SH-SY5Y (cell line): ENCODE measurements around the gene VSIG8.

ENCODE experiments used
- GATA2 ChIP-seq: IDR thresholded peaks from 2 replicates; pipeline ENCODE4 v1.6.1; 2011; ENCODE audit warnings: mild to moderate bottlenecking, low read depth, low read length
- GATA3 ChIP-seq: IDR thresholded peaks from 2 replicates; pipeline ENCODE4 v1.6.1; 2011; ENCODE audit warnings: low read depth, mild to moderate bottlenecking, low read length, moderate library complexity

GRCh38 chr1:159827102-159827490 lies 35.4 kb downstream of the VSIG8 start:
- TF ChIP-seq GATA2 (no peak), GATA3 (no peak)
